ENCODE data around the gene TPCN2. TPM values are rescaled to one million over a fixed set of nuclear protein-coding genes. Genes with fewer than 3 reads are reported as not detected.

Gene TPCN2
- total and polyA plus RNA-seq, 7 experiments from 2014 or later: 3.3 to 29.4 (median 21.2) TPM

- H3K27ac Mint-ChIP-seq: no peak overlapping the region
- no peak for ATAC-seq
- H3K9me3 ChIP-seq (ENCODE audit: control insufficient read depth in 2 of 3, low read length in 3 of 3): no peaks in the 10 kb centered on the region
- intact Hi-C loops (cut with micrococcal nuclease): no loop called here
- peaks cover 0 to 4% (median 0%) of the 10 kb centered on the region in 11 donors for H3K9me3 Mint-ChIP-seq
- CTCF ChIA-PET: interaction anchor here (0.7 kb wide), 1 partner anchor 14 kb away, joined by 3 read pairs; no protein-coding TSS in a partner anchor
- H3K27me3 Mint-ChIP-seq: peaks cover 0 to 3% (median 0%) of the 10 kb centered on the region in 5 donors
- no peak overlapping the region for H3K4me3 Mint-ChIP-seq
- no peaks in the 10 kb centered on the region for H3K27me3 ChIP-seq (ENCODE audit: control insufficient read depth in 2 of 2, insufficient read depth in 2 of 2, low read length in 2 of 2)
- H3K36me3 Mint-ChIP-seq: peaks cover 0 to 3% (median 0%) of the 10 kb centered on the region in 5 donors
- POLR2A ChIA-PET: no interaction called here
- H3K4me1 Mint-ChIP-seq: no peaks in the 10 kb centered on the region
- no peak for DNase-seq
- H3K4me1 ChIP-seq (ENCODE audit: control insufficient read depth in 2 of 2, insufficient read depth in 2 of 2, low read length in 2 of 2): no peaks in the 10 kb centered on the region
- no peak overlapping the region for H3K4me3 ChIP-seq (ENCODE audit: low read length)
- no peaks in the 10 kb centered on the region for H3K36me3 ChIP-seq (ENCODE audit: control insufficient read depth in 2 of 3, insufficient read depth in 3 of 3, low read length in 3 of 3)
- no peak overlapping the region for H3K27ac ChIP-seq (ENCODE audit: low read depth, low read length)
Measured at GRCh38 chr11:69154211-69154913, 105.6 kb downstream of the TPCN2 start.

DNA sequence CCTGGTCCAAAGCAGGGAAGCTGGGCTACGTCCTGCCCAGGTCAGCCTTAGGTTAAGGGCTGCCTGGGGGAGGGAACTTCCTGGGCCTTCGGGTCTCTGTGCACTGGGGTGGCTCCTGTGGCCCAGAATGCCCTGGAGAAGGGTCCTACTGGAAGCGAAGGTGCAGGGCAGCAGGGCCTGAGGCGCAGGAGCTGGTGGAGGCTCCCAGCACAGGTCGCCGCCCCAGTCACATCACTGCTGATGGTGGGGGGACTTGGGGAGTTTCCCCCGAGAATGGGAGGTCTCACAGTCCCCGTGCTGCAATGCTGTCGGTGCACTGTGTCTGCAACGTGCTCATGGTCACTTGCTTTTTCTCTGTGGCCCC lies 106.2 kb downstream of the TPCN2 start:
- intact Hi-C loops (cut with micrococcal nuclease): no loop called here
- H3K27ac Mint-ChIP-seq: no peak overlapping the region
- CTCF ChIA-PET: no interaction called here

GRCh38 chr11:69155302-69156234 lies 106.8 kb downstream of the TPCN2 start, which contains the start of gene SMIM38:
TSS of gene SMIM38 (plus strand) at chr11:69155935. CDS start at chr11:69157847, 1,912 bp downstream.
- Histone ChIP-seq H3K9me3 (ENCODE audit: control insufficient read depth in 2 of 3, low read length in 3 of 3) (no peaks in the 10 kb centered on the region), H3K27me3 (ENCODE audit: control insufficient read depth in 2 of 2, insufficient read depth in 2 of 2, low read length in 2 of 2) (no peaks in the 10 kb centered on the region), H3K27ac (ENCODE audit: low read depth, low read length) (no peak within 1 kb of the TSS), H3K4me1 (ENCODE audit: control insufficient read depth in 2 of 2, insufficient read depth in 2 of 2, low read length in 2 of 2) (no peaks in the 10 kb centered on the region), H3K36me3 (ENCODE audit: control insufficient read depth in 2 of 3, insufficient read depth in 3 of 3, low read length in 3 of 3) (no peaks in the 10 kb centered on the region), H3K4me3 (ENCODE audit: low read length) (no peak within 1 kb of the TSS)
- Mint-ChIP-seq H3K36me3 (no peaks in the 10 kb centered on the region), H3K27ac (peak within 1 kb of the TSS in 1 of 9 donors; percentile 57), H3K9me3 (no peaks in the 10 kb centered on the region), H3K4me3 (no peak within 1 kb of the TSS), H3K4me1 (no peaks in the 10 kb centered on the region), H3K27me3 (peaks cover 0 to 3% (median 0%) of the 10 kb centered on the region in 5 donors)
- DNase-seq (no peak), ATAC-seq (no peak)
- intact Hi-C loops (cut with micrococcal nuclease): no loop called here
- ChIA-PET POLR2A (no interaction called here), CTCF (no interaction called here)

More for the DNA sequence above, 106.2 kb downstream of the TPCN2 start:
- no peaks in the 10 kb centered on the region for H3K36me3 ChIP-seq (ENCODE audit: control insufficient read depth in 2 of 3, insufficient read depth in 3 of 3, low read length in 3 of 3)
- Mint-ChIP-seq H3K4me1 (no peaks in the 10 kb centered on the region), H3K36me3 (peaks cover 0 to 3% (median 0%) of the 10 kb centered on the region in 5 donors), H3K4me3 (no peak overlapping the region), H3K9me3 (peaks cover 0 to 4% (median 0%) of the 10 kb centered on the region in 11 donors), H3K27me3 (peaks cover 0 to 3% (median 0%) of the 10 kb centered on the region in 5 donors)
- H3K4me3 ChIP-seq (ENCODE audit: low read length): no peak overlapping the region
- H3K27me3 ChIP-seq (ENCODE audit: control insufficient read depth in 2 of 2, insufficient read depth in 2 of 2, low read length in 2 of 2): no peaks in the 10 kb centered on the region
- DNase-seq (no peak), ATAC-seq (no peak)
- H3K4me1 ChIP-seq (ENCODE audit: control insufficient read depth in 2 of 2, insufficient read depth in 2 of 2, low read length in 2 of 2): no peaks in the 10 kb centered on the region
- POLR2A ChIA-PET: no interaction called here
- no peak overlapping the region for H3K27ac ChIP-seq (ENCODE audit: low read depth, low read length)
- no peaks in the 10 kb centered on the region for H3K9me3 ChIP-seq (ENCODE audit: control insufficient read depth in 2 of 3, low read length in 3 of 3)

DNA sequence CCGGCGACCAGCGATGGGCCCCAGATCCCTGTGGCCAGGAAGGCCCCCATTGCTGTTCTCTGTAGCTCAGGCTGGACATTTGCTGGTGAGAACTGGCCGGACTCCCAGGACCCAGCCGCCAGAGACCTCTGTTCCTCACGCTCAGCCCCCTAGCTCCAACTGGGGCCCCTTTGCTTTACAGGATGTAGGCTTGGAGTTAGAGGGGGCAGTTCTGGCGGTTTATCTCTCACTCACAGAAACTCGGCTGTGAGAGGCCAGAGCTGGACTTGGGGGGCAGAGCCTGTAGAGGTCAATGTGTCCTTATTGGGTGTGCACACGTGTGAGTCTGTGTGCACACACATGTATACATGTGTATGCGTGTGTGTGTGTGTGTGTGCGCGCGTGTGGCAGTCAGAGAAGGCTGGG lies 107.5 kb downstream of the TPCN2 start:
- H3K9me3 Mint-ChIP-seq: no peaks in the 10 kb centered on the region
- Histone ChIP-seq H3K9me3 (ENCODE audit: control insufficient read depth in 2 of 3, low read length in 3 of 3) (no peaks in the 10 kb centered on the region), H3K27me3 (ENCODE audit: control insufficient read depth in 2 of 2, insufficient read depth in 2 of 2, low read length in 2 of 2) (no peaks in the 10 kb centered on the region), H3K36me3 (ENCODE audit: control insufficient read depth in 2 of 3, insufficient read depth in 3 of 3, low read length in 3 of 3) (no peaks in the 10 kb centered on the region), H3K27ac (ENCODE audit: low read depth, low read length) (no peak overlapping the region), H3K4me3 (ENCODE audit: low read length) (no peak overlapping the region), H3K4me1 (ENCODE audit: control insufficient read depth in 2 of 2, insufficient read depth in 2 of 2, low read length in 2 of 2) (no peaks in the 10 kb centered on the region)
- no peak for DNase-seq
- peak overlapping the region in 1 of 9 donors; percentile 57 for H3K27ac Mint-ChIP-seq
- ChIA-PET CTCF (no interaction called here), POLR2A (no interaction called here)
- no peak for ATAC-seq
- no peaks in the 10 kb centered on the region for H3K4me1 Mint-ChIP-seq
- peaks cover 0 to 3% (median 0%) of the 10 kb centered on the region in 5 donors for H3K27me3 Mint-ChIP-seq
- H3K4me3 Mint-ChIP-seq: no peak overlapping the region
- no peaks in the 10 kb centered on the region for H3K36me3 Mint-ChIP-seq
- intact Hi-C loops (cut with micrococcal nuclease): no loop called here

DNA sequence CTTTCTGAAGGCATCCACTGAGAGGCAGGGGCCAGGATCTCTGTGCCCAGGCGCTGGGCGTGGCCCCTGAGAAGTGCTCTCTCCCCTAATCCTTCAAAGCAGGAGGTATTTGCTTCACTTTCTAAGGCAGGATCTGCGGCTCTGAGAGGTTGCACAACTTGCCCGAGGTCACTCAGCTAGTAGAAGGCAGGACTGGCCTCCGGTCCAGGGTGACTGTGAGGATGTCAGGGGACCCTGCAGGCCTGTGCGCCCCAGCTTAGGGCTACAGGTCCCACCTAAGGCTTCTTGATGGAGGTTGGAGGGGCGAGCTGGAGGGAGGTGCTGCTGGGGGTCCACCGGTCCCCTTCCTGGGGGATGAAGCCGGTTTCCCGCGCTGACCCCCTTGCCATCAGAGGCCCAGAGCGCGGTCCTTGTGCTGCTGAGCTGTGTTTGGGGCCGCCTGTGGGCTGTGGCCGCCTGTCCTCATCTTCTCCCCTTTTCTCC lies 108.0 kb downstream of the TPCN2 start:
- H3K27me3 Mint-ChIP-seq: peaks cover 0 to 3% (median 0%) of the 10 kb centered on the region in 5 donors
- Histone ChIP-seq H3K4me3 (ENCODE audit: low read length) (no peak overlapping the region), H3K9me3 (ENCODE audit: control insufficient read depth in 2 of 3, low read length in 3 of 3) (no peaks in the 10 kb centered on the region), H3K27ac (ENCODE audit: low read depth, low read length) (no peak overlapping the region), H3K4me1 (ENCODE audit: control insufficient read depth in 2 of 2, insufficient read depth in 2 of 2, low read length in 2 of 2) (no peaks in the 10 kb centered on the region), H3K27me3 (ENCODE audit: control insufficient read depth in 2 of 2, insufficient read depth in 2 of 2, low read length in 2 of 2) (no peaks in the 10 kb centered on the region), H3K36me3 (ENCODE audit: control insufficient read depth in 2 of 3, insufficient read depth in 3 of 3, low read length in 3 of 3) (no peaks in the 10 kb centered on the region)
- POLR2A ChIA-PET: no interaction called here
- DNase-seq (no peak), ATAC-seq (no peak)
- CTCF ChIA-PET: no interaction called here
- intact Hi-C loops (cut with micrococcal nuclease): no loop called here
- no peak overlapping the region for H3K4me3 Mint-ChIP-seq
- H3K36me3 Mint-ChIP-seq: peaks cover 0 to under 1% (median 0%) of the 10 kb centered on the region in 5 donors
- no peaks in the 10 kb centered on the region for H3K4me1 Mint-ChIP-seq
- H3K9me3 Mint-ChIP-seq: peaks cover 0 to under 1% (median 0%) of the 10 kb centered on the region in 11 donors
- H3K27ac Mint-ChIP-seq: peak overlapping the region in 1 of 9 donors; percentile 57

GRCh38 chr11:69157156-69157821 lies 108.6 kb downstream of the TPCN2 start:
- no peak overlapping the region for H3K27ac ChIP-seq (ENCODE audit: low read depth, low read length)
- no peak for DNase-seq
- H3K4me3 Mint-ChIP-seq: no peak overlapping the region
- H3K27me3 Mint-ChIP-seq: peaks cover 0 to 3% (median 0%) of the 10 kb centered on the region in 5 donors
- no peaks in the 10 kb centered on the region for H3K9me3 ChIP-seq (ENCODE audit: control insufficient read depth in 2 of 3, low read length in 3 of 3)
- no peak for ATAC-seq
- POLR2A ChIA-PET: interaction anchor here (1.5 kb wide), 1 partner anchor 21 kb away, joined by 3 read pairs; no protein-coding TSS in a partner anchor
- no peak overlapping the region for H3K27ac Mint-ChIP-seq
- peaks cover 0 to 2% (median 0%) of the 10 kb centered on the region in 5 donors for H3K36me3 Mint-ChIP-seq
- H3K9me3 Mint-ChIP-seq: peaks cover 0 to 2% (median 0%) of the 10 kb centered on the region in 11 donors
- H3K4me1 ChIP-seq (ENCODE audit: control insufficient read depth in 2 of 2, insufficient read depth in 2 of 2, low read length in 2 of 2): no peaks in the 10 kb centered on the region
- no peaks in the 10 kb centered on the region for H3K36me3 ChIP-seq (ENCODE audit: control insufficient read depth in 2 of 3, insufficient read depth in 3 of 3, low read length in 3 of 3)
- no peaks in the 10 kb centered on the region for H3K4me1 Mint-ChIP-seq
- no peak overlapping the region for H3K4me3 ChIP-seq (ENCODE audit: low read length)
- intact Hi-C loops (cut with micrococcal nuclease): no loop called here
- CTCF ChIA-PET: no interaction called here
- H3K27me3 ChIP-seq (ENCODE audit: control insufficient read depth in 2 of 2, insufficient read depth in 2 of 2, low read length in 2 of 2): no peaks in the 10 kb centered on the region

Data from naive thymus-derived CD4-positive, alpha-beta T cell (primary cell).